Colonic mucosa (tissue), 4 donors: Measurements from ENCODE around the gene HSD17B12. TPM values are rescaled to one million over a fixed set of nuclear protein-coding genes. Genes with fewer than 3 reads are reported as not detected.

ENCODE experiments used
- DNase-seq: peaks from one replicate; pipeline ENCODE4 v3.0.0-alpha.2; 2020
- H3K27ac ChIP-seq: fragments of 200-600 bp; one replicate; pipeline ENCODE4 v1.8.0; 2021
- H3K27me3 ChIP-seq: fragments of 200-600 bp; one replicate; pipeline ENCODE4 v1.8.0; 2021
- H3K36me3 ChIP-seq: fragments of 200-600 bp; one replicate; pipeline ENCODE4 v1.8.0; 2021
- H3K4me1 ChIP-seq: fragments of 200-600 bp; one replicate; pipeline ENCODE4 v1.8.0; 2021; ENCODE audit warnings: mild to moderate bottlenecking
- H3K4me3 ChIP-seq: fragments of 200-600 bp; one replicate; pipeline ENCODE4 v1.8.0; 2021
- H3K9ac ChIP-seq, 2 donors: one replicate each; pipeline ENCODE4 v1.7.0; 2013; ENCODE audit warnings: control low read depth in 2 of 2, low read depth in 2 of 2, low read length in 2 of 2
- H3K9me3 ChIP-seq: fragments of 200-600 bp; one replicate; pipeline ENCODE4 v1.8.0; 2021
- intact Hi-C: fragments of 100-400 bp; cut with DNase I; formaldehyde crosslinking; loops from one replicate; pipeline ENCODE4 v1.14.1; 2022
- total RNA-seq, 2 donors: library from RNA; stranded (reverse); fragmentation: NEBNext Ultra II Directional in 1 of 2; extraction: Animal tissue kit (Norgen Biotek cat#: 25700) in 1 of 2; gene quantifications; one replicate each; pipeline ENCODE4 v1.2.1, GENCODE V29; 2021
- TF ChIP-seq, protein P1 (sequence below): fragments of 200-600 bp; IDR thresholded peaks from one replicate; pipeline ENCODE4 v1.8.0; 2022; ENCODE audit warnings: antibody characterized with exemption, mild to moderate bottlenecking
- donor health status: healthy.
- donor health status: DM: no; HTN: no; CAD: no.
- donor health status: DM: no; HTN: no; CAD: no.

The HSD17B12 gene
- total RNA-seq, 2 donors from 2014 or later = 132 to 159 TPM

DNA sequence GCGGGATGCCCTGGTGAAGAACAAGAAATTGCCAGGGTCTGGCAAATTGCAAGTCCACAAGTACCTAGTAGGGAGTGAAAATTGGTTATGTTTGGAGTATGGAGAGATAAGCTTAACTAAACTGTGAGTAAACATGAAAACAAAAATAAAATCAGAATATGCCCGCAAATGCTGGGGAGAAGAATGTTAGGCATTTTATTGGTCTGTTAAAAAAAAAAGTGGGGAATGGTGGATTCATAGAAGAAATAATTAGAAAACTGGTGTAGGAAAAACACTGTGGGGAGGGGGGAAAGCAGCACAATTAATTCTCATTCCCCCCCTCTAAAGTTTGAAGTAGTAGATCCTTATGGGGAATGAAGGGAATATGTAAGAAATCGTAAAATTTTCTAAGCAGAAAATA is 40.6 kb upstream of the HSD17B12 start:
- TF ChIP-seq, protein P1, sequence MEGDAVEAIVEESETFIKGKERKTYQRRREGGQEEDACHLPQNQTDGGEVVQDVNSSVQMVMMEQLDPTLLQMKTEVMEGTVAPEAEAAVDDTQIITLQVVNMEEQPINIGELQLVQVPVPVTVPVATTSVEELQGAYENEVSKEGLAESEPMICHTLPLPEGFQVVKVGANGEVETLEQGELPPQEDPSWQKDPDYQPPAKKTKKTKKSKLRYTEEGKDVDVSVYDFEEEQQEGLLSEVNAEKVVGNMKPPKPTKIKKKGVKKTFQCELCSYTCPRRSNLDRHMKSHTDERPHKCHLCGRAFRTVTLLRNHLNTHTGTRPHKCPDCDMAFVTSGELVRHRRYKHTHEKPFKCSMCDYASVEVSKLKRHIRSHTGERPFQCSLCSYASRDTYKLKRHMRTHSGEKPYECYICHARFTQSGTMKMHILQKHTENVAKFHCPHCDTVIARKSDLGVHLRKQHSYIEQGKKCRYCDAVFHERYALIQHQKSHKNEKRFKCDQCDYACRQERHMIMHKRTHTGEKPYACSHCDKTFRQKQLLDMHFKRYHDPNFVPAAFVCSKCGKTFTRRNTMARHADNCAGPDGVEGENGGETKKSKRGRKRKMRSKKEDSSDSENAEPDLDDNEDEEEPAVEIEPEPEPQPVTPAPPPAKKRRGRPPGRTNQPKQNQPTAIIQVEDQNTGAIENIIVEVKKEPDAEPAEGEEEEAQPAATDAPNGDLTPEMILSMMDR = no peak

GRCh38 chr11:43643898-43644620 is 36.5 kb upstream of the HSD17B12 start:
- Histone ChIP-seq H3K4me1 (no peaks in the 10 kb centered on the region), H3K27me3 (no peaks in the 10 kb centered on the region), H3K4me3 (peak overlapping the region; percentile 85), H3K9ac (peak overlapping the region; percentile 73 to 80), H3K9me3 (no peaks in the 10 kb centered on the region), H3K27ac (peak overlapping the region; percentile 13), H3K36me3 (no peaks in the 10 kb centered on the region)
- DNase-seq = peak; percentile 89
- intact Hi-C loops = no loop called here
- TF ChIP-seq, protein P1 = no peak

More for the DNA sequence above, 40.6 kb upstream of the HSD17B12 start:
- no peaks in the 10 kb centered on the region for H3K27me3 ChIP-seq
- H3K4me3 ChIP-seq = no peak overlapping the region
- no peak overlapping the region for H3K9ac ChIP-seq
- H3K4me1 ChIP-seq = no peaks in the 10 kb centered on the region
- no peaks in the 10 kb centered on the region for H3K36me3 ChIP-seq
- no peak overlapping the region for H3K27ac ChIP-seq
- no peaks in the 10 kb centered on the region for H3K9me3 ChIP-seq
- intact Hi-C loops = no loop called here
- no peak for DNase-seq

DNA sequence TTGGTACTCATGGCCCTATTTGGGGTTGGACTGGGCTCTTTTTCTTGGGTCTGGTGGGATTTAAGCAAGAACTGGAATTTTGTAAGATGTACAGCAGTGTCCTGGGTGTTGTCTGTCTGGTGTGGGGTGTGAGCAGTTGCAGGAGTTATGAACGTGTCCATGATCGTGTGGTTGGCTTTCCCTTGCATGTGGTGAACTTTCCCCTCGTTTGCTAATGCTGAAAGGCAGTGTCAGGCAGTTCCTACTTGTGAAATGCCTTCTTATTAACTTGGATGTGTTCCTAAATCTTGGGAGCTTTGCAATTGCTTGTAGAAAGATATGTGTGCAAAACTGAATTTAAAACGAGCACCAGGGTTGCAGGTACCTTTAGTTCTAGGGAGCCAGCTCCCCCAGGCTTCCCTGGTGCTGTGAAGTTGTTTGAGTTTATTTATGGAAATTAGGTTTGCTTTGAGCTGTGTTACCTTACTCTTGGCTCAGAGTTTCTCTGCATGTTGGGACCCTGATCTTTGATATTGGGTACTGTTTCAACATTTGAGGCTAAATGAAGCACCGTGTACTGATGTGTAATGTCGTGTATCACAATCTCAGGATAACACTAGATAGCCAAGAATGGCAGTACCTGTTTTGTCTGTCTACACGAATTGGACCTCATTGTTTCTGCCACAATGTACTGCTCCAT is 35.8 kb upstream of the HSD17B12 start:
- intact Hi-C loops = no loop called here
- H3K27me3 ChIP-seq = no peaks in the 10 kb centered on the region
- DNase-seq = no peak
- TF ChIP-seq, protein P1 = no peak
- no peak overlapping the region for H3K27ac ChIP-seq
- H3K9ac ChIP-seq = peak overlapping the region; percentile 73 to 80
- H3K9me3 ChIP-seq = no peaks in the 10 kb centered on the region
- H3K36me3 ChIP-seq = no peaks in the 10 kb centered on the region
- H3K4me3 ChIP-seq = peak overlapping the region; percentile 85
- H3K4me1 ChIP-seq = no peaks in the 10 kb centered on the region

GRCh38 chr11:43646767-43647166 is 33.8 kb upstream of the HSD17B12 start:
- Histone ChIP-seq H3K36me3 (no peaks in the 10 kb centered on the region), H3K4me3 (no peak overlapping the region), H3K4me1 (no peaks in the 10 kb centered on the region), H3K9ac (no peak overlapping the region), H3K27ac (no peak overlapping the region), H3K9me3 (no peaks in the 10 kb centered on the region), H3K27me3 (no peaks in the 10 kb centered on the region)
- no peak for DNase-seq
- intact Hi-C loops = no loop called here
- TF ChIP-seq, protein P1 = no peak

GRCh38 chr11:43648888-43649287 is 31.6 kb upstream of the HSD17B12 start:
- no peak overlapping the region for H3K27ac ChIP-seq
- no peaks in the 10 kb centered on the region for H3K4me1 ChIP-seq
- H3K27me3 ChIP-seq = no peaks in the 10 kb centered on the region
- no peak overlapping the region for H3K4me3 ChIP-seq
- intact Hi-C loops = no loop called here
- no peaks in the 10 kb centered on the region for H3K36me3 ChIP-seq
- H3K9ac ChIP-seq = no peak overlapping the region
- DNase-seq = no peak
- TF ChIP-seq, protein P1 = no peak
- H3K9me3 ChIP-seq = no peaks in the 10 kb centered on the region
